Left hindlimb (tissue), 1 donor: Measurements from ENCODE around the gene SLC25A21.

ENCODE experiments used
- DNase-seq: peaks from one replicate; pipeline ENCODE4 v3.0.0-alpha.2; 2018

Gene SLC25A21

DNA sequence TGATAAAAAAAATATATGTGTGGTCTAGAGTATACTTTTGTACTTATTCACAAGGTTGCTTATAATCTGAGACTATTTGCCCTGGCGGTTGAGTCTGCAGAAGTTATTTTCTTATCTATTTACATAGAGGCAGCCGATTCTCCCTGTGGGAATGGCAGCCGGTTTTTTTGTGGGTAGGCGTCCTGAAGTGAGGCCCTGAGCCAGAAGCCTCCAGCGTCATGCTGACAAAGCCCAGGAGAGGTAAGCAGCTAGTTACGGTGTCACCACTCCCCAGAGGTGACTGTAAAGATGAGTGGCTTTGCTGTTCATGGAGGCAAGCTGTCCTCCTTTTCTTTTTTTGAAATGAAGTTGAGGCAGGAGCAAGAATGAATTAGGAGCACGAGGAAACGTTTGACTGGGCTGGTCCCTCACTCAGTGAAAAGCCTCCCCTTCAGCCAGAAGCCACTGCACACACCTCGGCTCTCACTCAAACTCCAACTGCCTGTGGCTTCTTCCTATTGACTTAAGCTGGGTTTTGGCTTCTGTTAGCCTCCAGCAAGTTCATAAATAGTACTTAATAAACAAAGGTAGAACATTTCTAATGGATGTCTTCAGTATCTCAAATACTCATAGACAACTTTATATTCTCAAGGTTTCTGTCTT is 489.2 kb downstream of the SLC25A21 start:
- no peak for DNase-seq

DNA sequence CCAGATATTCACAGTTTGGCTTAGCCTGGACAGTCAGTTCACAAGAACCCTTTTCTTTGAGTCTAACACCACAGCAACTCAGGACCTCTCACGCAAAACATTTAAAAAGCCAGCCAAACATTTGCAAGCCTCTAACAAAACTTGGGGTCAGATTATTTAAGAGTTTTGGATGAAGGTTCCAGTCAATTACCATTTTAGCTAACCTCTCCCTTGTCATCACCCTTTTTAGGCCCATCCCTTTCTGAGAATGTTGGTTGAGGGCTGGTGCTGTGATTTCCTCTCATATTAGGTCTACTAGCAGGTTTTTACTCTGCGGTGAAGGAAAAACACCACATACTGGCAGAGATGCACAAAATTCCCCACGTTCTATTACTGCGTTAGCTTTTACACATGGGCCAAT is 490.1 kb downstream of the SLC25A21 start:
- no peak for DNase-seq

DNA sequence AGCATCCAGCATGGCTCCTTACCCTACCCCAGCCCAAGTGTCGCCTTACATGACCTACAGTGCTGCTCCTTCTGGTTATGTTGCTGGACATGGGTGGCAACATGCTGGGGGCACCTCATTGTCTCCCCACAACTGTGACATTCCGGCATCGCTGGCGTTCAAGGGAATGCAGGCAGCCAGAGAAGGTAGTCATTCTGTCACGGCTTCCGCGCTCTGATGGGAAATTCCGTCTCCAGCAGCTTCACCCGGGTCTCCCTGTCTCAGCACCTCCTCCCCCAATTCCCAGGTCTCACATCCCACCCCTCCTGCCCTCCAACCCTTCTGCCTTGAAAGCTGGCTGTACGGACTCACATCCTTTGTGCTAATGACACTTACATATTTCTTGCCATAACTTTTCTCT is 496.2 kb downstream of the SLC25A21 start:
- no peak for DNase-seq

- no peak for DNase-seq
These were observed 496.8 kb downstream of the SLC25A21 start for GRCh38 chr14:36675581-36675980.

GRCh38 chr14:36674659-36675058 is 497.7 kb downstream of the SLC25A21 start:
- no peak for DNase-seq

GRCh38 chr14:36672095-36672494 is 500.3 kb downstream of the SLC25A21 start:
- no peak for DNase-seq

- no peak for DNase-seq
These were observed 501.3 kb downstream of the SLC25A21 start for GRCh38 chr14:36671149-36671548.

DNA sequence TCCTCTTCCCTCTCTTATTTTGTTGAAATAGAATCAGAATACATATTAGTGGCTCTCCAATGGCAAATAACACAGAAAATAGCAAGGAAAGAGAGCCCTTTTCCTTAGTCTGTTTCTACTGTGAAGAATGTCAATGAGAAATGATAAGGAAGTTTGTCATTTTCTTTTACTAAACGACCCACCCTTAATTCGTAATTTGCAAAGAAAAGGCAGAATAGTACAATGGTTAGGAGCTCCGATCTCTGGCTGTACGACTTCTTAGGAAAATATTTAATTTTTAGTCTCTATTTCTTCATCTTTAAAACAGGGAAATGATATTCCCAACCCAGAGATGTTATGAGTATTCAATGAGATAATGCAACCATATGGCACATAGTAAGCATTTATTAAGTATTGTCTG is 504.7 kb downstream of the SLC25A21 start:
- DNase-seq: no peak

DNA sequence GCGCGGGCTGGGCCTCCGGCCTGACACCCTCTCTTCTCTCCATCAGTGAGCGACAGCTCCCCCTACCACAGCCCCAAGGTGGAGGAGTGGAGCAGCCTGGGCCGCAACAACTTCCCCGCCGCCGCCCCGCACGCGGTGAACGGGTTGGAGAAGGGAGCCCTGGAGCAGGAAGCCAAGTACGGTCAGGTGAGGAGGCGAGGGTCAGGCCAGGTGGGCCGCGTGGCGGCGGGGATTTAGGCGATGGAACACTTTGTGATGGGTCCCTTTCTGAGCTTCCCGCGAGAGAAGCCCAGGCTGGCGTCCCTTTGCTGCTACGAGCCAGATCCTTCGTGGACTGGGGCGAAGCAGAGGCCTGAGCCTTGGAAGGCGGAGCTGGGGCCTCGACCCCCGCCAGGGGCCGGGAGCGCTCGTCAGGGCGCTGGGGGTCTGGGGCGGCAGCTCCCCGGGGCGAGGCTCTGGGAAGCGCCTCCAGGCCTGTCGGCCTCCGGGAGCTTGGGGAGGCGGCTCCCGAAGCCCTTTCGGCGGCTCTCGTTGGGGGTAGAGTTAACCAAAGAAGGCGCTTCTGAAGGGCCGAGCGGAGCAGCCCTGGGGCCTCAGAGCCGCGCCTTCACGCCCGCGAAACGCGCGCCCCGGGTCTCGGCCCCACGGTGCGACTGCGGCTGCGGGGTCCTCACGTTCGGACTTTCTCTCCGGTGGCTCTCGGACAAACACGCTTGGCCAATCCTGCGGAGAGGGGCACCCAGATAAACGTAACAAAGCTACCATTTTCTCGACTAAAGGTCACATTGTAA is 505.8 kb downstream of the SLC25A21 start:
- DNase-seq: peak; percentile 36

- DNase-seq: no peak
These were observed 506.5 kb downstream of the SLC25A21 start for GRCh38 chr14:36665887-36666415.

GRCh38 chr14:36664322-36665193 is 507.8 kb downstream of the SLC25A21 start:
- DNase-seq: no peak

- peak; percentile 74 for DNase-seq
These were observed 508.7 kb downstream of the SLC25A21 start for GRCh38 chr14:36663404-36664321.

- DNase-seq: no peak
These were observed 509.6 kb downstream of the SLC25A21 start for GRCh38 chr14:36662543-36663403.

DNA sequence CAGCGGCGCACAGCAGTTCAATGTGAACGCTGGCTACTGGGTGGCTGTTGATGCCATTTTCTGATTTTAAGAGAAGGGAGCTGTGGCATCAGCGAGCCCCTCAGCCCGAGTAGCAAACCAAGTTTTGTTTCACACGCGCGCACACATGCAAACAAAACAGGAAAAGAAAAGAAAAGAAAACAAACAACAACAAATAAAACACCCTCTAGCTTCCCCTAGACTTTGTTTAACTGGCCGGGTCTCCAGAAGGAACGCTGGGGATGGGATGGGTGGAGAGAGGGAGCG is 510.2 kb downstream of the SLC25A21 start:
- no peak for DNase-seq

DNA sequence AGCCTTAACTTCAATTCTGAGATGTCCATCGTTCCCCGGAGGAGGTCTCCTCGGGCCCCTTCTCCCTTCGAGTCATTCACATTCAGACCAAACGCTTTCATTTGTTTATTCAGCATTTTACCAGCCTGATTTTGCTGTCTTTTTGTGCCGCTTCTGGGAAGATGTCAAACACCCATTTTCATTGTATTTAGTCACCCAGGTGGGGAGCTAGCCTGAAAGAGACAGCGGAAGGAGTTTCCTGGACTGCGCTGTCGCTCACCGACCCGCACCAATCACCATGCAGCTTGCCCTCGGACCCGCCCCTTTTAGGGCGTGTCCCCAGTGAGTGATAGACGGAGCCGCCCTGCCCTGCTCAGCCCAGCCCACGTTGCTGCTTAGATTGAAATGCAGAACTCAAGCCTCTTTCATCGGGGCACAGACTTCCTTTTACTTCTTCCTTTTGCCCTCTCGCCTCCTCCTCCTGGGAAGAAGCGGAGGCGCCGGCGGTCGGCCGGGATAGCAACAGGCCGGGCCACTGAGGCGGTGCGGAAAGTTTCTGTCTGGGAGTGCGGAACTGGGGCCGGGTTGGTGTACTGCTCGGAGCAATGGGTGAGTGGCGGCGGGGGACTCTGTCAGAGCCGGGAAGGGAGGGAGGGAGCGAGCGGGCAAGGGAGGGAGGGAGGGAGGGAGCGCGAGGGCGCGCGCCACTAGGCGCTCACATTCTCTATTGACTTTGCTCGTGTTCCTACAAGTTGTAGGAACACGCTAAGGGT is 510.7 kb downstream of the SLC25A21 start, which contains the start of gene PAX9:
PAX9 (plus strand) TSS at position 355 of the 752 bp plus-strand sequence; CDS start at position 585, 230 bp downstream.
- DNase-seq: peak; percentile 89

- no peak for DNase-seq
These were observed 511.5 kb downstream of the SLC25A21 start for GRCh38 chr14:36660736-36661505.

- no peak for DNase-seq
These were observed 512.3 kb downstream of the SLC25A21 start for GRCh38 chr14:36659822-36660735.
